OCI-LY3 (cell line): ENCODE data around the gene NAPB.

Source experiments
- H2AFZ ChIP-seq: fragments of 200-600, 300-600 bp; shearing (Covaris generic); 2 replicates; pipeline ENCODE4 v1.6.0; 2014; ENCODE audit warnings: antibody characterized with exemption, low read depth, low read length
- H3K27ac ChIP-seq: fragments of 200-600, 300-600 bp; sonication (generic); 2 replicates; pipeline ENCODE4 v1.5.1; 2014; ENCODE audit warnings: mild to moderate bottlenecking, low read length, moderate library complexity, mixed read lengths
- H3K27me3 ChIP-seq: fragments of 200-600, 300-600 bp; sonication (generic); 2 replicates; pipeline ENCODE4 v1.6.1; 2014; ENCODE audit warnings: low read depth, low read length, mixed read lengths
- H3K36me3 ChIP-seq: fragments of 200-600, 300-600 bp; sonication (generic); replicated peaks from 2 replicates; pipeline ENCODE3; 2014; ENCODE audit warnings: low read depth, low read length, mixed read lengths
- H3K4me1 ChIP-seq: fragments of 300-600, 200-600 bp; sonication (generic); 2 replicates; pipeline ENCODE4 v1.6.1; 2014; ENCODE audit warnings: low read length, mixed read lengths
- H3K4me2 ChIP-seq: fragments of 200-600, 300-600 bp; sonication (generic); 2 replicates; pipeline ENCODE4 v1.6.1; 2014; ENCODE audit warnings: low read length, mixed read lengths
- H3K4me3 ChIP-seq: fragments of 300-600, 200-600 bp; sonication (generic); 2 replicates; pipeline ENCODE4 v1.5.1; 2014; ENCODE audit warnings: antibody characterized with exemption, mild to moderate bottlenecking, low read length, moderate library complexity
- H3K79me2 ChIP-seq: fragments of 300-600, 200-600 bp; shearing (Covaris generic); 2 replicates; pipeline ENCODE4 v1.6.1; 2014; ENCODE audit warnings: mild to moderate bottlenecking, low read length, mixed read lengths
- H3K9ac ChIP-seq: fragments of 300-600, 200-600 bp; shearing (Covaris generic); 2 replicates; pipeline ENCODE4 v1.6.0; 2014; ENCODE audit warnings: mild to moderate bottlenecking, low read length, moderate library complexity
- H3K9me3 ChIP-seq: fragments of 200-600, 300-600 bp; shearing (Covaris generic); 2 replicates; pipeline ENCODE4 v1.6.1; 2014; ENCODE audit warnings: low read length, mixed read lengths; ENCODE audit not compliant: insufficient read depth
- H4K20me1 ChIP-seq: fragments of 200-600, 300-600 bp; sonication (generic); 2 replicates; pipeline ENCODE4 v1.6.1; 2016; ENCODE audit warnings: low read length, mixed read lengths; ENCODE audit not compliant: insufficient read depth
- CTCF ChIP-seq: fragments of 200-600, 300-600 bp; sonication (generic); IDR thresholded peaks from 2 replicates; pipeline ENCODE4 v1.5.1; 2014; ENCODE audit warnings: antibody characterized with exemption, low read length, low read depth
- EZH2phosphoT487 ChIP-seq: fragments of 200-600 bp; shearing (Covaris generic); IDR thresholded peaks from 2 replicates; pipeline ENCODE4 v1.6.1; 2018; ENCODE audit warnings: antibody characterized with exemption, mixed run types, low read depth

NAPB gene

DNA sequence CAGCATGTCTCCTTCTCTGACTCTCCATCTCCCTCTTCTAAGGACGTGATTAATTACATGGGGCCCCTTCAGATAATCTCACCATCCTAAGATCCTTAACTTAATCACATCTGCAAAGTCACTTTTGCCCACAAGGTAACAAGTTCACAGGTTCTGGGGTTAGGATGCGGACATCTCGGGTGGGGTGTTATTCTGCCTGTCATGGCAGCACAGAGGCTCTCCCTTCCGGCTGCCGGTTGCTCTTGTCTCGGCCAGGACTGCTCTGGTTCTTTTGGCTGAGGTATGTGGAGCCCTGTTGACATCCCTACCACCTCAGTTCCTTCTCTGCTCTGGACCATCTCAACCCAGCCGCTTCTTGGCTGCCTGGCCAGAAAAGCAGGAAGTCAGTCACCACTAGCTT, 35.6 kb upstream of the NAPB start:
- Histone ChIP-seq H3K4me2 (no peak overlapping the region), H3K9ac (no peak overlapping the region), H3K4me3 (no peak overlapping the region), H3K27me3 (peaks cover 9% of the 10 kb centered on the region; the same call in 1 of the 2 replicates), H3K4me1 (no peaks in the 10 kb centered on the region), H4K20me1 (no peaks in the 10 kb centered on the region), H3K27ac (no peak overlapping the region), H3K79me2 (no peaks in the 10 kb centered on the region), H3K9me3 (no peaks in the 10 kb centered on the region), H3K36me3 (no peaks in the 10 kb centered on the region), H2AFZ (no peak overlapping the region)
- TF ChIP-seq CTCF (no peak), EZH2phosphoT487 (no peak)

- no peak for TF ChIP-seq CTCF
- H3K4me2 ChIP-seq = no peak overlapping the region
- no peaks in the 10 kb centered on the region for H3K36me3 ChIP-seq
- no peak overlapping the region for H3K4me3 ChIP-seq
- peaks cover 9% of the 10 kb centered on the region; the same call in 1 of the 2 replicates for H3K27me3 ChIP-seq
- no peak overlapping the region for H3K9ac ChIP-seq
- H3K27ac ChIP-seq = no peak overlapping the region
- H3K79me2 ChIP-seq = no peaks in the 10 kb centered on the region
- H3K9me3 ChIP-seq = no peaks in the 10 kb centered on the region
- H3K4me1 ChIP-seq = no peaks in the 10 kb centered on the region
- H4K20me1 ChIP-seq = no peaks in the 10 kb centered on the region
- no peak overlapping the region for H2AFZ ChIP-seq
Measured at GRCh38 chr20:23456409-23456808, 35.1 kb upstream of the NAPB start.

GRCh38 chr20:23455639-23456038, 34.4 kb upstream of the NAPB start:
- no peak overlapping the region for H3K4me2 ChIP-seq
- H3K27ac ChIP-seq = no peak overlapping the region
- no peak overlapping the region for H3K9ac ChIP-seq
- H3K79me2 ChIP-seq = no peaks in the 10 kb centered on the region
- H3K36me3 ChIP-seq = no peaks in the 10 kb centered on the region
- TF ChIP-seq EZH2phosphoT487 (no peak), CTCF (no peak)
- no peaks in the 10 kb centered on the region for H4K20me1 ChIP-seq
- no peaks in the 10 kb centered on the region for H3K4me1 ChIP-seq
- H3K27me3 ChIP-seq = peaks cover 6% of the 10 kb centered on the region; the same call in 1 of the 2 replicates
- H2AFZ ChIP-seq = no peak overlapping the region
- no peak overlapping the region for H3K4me3 ChIP-seq
- H3K9me3 ChIP-seq = no peaks in the 10 kb centered on the region

- Histone ChIP-seq H3K27ac (no peak overlapping the region), H4K20me1 (no peaks in the 10 kb centered on the region), H3K36me3 (no peaks in the 10 kb centered on the region), H3K27me3 (0 out of 2 replicates have a peak, but pooled peaks cover 5% of the 10 kb centered on the region), H3K79me2 (no peaks in the 10 kb centered on the region), H3K4me1 (peaks cover 1% of the 10 kb centered on the region), H3K4me2 (no peak overlapping the region), H2AFZ (no peak overlapping the region), H3K4me3 (no peak overlapping the region), H3K9me3 (no peaks in the 10 kb centered on the region), H3K9ac (no peak overlapping the region)
- TF ChIP-seq EZH2phosphoT487 = no peak
- no peak for TF ChIP-seq CTCF
Measured at GRCh38 chr20:23454816-23455215, 33.5 kb upstream of the NAPB start.
